Activated CD4-positive, alpha-beta T cell treated with anti-CD3 and anti-CD28 coated beads, Interleukin-10, Interleukin-2, amounts not matched to agents 100 ng/mL and 50 ng/mL, durations not matched to agents 16 hours and 8 hours (primary cell): ENCODE results near the gene CHMP6.
A peak's percentile ranks its signal among the peaks of the same experiment; 100 is the strongest.

Experiments
- DNase-seq: peaks from one replicate; pipeline ENCODE4 v3.0.0-alpha.2; 2020

The CHMP6 gene

DNA sequence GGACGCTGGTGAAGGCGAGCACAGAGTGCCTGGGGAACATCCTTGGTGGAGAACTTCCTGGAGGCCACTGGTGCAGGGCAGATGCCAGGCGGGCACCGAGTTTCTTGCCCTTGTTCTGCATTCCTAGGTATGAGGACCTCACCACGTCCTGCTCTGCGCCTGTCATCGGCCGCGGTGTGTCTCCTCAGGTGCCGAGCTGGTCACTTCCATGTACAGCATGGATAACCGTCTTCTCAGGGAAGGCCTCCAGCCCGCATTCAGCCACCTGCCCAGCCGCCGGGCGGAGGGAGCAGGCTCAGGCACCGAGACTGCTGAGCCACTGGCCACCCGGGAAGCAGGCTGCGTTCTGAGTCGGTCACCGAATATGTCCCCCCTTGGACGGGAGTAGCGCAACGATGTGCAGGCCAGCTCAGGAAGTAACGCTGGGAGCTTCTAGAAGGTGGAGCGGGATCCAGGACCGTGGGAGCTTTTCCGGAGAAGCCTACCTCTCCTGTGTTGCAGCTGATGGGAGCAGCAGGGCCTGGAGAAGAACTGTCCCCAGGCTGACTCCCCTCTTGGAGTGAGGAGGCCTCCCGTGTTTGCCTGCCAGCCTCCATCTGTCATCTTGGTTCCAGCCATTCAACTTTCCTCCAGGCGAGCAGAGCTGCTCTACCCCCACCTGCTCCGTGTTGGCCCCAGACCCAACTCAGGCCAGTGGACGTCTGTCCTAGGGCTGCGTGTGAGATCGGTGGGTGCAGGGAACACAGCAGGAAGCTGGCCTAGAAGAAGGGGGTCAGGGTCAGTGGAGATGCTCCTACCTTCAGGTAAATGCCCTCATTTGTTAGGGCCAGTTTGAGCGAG lies 41.2 kb downstream of the CHMP6 start:
- DNase-seq: no peak

DNA sequence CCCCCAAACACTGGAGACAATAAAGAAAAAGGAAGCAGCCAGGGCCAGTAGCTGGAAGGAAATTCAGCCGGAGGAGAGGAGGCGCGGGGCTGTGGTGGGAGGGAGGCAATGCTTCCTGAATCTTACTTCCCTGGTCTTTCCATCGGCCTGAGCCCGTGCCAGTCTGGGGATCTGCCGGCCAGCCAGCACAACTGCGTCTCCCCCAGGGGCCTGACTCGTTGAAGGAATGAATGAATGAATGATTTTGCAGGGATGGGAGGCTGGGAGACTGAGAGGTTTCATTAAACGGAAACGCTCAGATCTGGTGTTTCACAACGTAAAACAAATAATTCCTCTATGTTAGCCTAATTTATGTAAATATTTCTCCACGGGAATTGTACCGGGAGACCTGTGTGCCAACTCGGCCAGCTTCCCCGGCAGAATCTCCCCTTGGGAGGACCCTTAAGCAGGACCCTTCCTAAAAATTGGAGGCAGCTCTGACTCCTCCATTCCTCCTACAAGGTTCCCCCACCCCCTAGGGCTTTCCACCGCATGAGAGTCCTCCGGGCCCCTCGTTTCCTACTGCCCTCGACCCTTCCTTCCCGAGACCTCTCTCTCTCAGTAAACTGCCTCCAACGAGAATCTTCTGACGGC lies 42.0 kb downstream of the CHMP6 start:
- no peak for DNase-seq

DNA sequence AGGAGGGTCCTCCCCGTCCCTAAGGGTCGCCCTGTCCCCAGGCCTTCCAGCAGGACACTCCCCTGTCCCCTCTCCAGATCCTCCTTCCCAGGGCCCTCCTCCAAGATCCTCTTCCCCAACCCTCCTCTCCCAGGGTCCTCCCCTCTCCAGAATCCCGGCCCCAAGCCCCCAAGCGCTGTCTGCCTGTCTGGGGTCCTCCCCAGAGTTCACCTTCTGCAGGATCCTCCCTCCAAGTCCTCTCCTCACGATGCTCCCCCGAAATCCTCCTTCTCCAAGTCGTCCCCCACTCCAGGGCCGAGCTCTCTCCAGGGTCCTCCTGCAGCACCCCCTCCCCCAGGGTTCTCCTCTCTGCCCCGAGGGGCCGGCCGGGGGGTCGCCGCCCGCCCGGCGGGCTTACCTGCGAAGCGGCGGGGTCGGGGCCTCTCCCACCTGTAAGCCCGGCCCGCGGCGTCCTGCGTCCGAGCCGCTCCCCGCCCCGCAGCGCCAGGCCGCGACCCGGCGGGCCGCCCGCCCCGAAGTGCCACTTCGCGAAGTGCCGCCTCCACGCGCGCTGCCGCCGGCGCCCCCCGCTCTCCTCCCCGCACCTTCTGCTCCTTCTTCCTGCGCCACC lies 42.6 kb downstream of the CHMP6 start:
- no peak for DNase-seq

DNA sequence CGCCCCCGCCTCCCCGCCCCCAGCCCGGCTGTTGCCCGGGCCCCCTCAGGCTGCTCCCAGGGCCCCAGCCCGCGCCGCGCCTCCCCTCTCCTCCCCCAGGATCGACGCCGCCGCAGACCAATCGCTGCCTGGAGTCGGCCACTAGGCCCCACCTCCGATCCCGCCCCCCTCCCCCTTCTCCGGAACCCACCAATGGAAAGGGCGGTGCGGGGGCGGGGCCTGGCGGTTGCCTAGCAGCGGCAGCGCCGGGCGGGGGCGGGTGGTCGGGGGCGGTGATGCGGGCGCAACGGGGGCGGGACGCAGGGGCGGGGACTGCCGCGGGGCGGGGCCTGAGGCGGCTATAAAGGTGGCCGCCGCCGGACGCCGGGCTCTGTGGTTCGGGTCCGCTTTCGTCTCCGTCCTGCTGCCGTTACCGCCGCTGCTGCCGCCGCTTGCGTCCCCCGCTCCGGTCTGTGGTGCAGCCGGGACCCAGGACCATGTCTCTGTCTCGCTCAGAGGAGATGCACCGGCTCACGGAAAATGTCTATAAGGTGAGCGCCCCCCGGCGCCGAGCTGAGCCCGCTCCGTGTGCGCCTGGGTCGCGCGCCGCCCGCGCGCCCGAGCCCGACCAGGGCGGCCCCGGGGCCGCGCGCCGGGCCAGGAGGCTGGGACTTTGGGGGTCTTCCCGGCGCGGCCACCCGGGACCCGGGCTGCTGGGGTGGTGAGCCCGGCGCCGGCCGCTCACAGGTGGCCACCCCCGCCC lies 43.3 kb downstream of the CHMP6 start, which contains the start of gene BAIAP2:
BAIAP2 (plus strand) TSS at position 373 of the 742 bp plus-strand sequence; CDS start at position 477, 104 bp downstream.
- DNase-seq: peak; percentile 96

DNA sequence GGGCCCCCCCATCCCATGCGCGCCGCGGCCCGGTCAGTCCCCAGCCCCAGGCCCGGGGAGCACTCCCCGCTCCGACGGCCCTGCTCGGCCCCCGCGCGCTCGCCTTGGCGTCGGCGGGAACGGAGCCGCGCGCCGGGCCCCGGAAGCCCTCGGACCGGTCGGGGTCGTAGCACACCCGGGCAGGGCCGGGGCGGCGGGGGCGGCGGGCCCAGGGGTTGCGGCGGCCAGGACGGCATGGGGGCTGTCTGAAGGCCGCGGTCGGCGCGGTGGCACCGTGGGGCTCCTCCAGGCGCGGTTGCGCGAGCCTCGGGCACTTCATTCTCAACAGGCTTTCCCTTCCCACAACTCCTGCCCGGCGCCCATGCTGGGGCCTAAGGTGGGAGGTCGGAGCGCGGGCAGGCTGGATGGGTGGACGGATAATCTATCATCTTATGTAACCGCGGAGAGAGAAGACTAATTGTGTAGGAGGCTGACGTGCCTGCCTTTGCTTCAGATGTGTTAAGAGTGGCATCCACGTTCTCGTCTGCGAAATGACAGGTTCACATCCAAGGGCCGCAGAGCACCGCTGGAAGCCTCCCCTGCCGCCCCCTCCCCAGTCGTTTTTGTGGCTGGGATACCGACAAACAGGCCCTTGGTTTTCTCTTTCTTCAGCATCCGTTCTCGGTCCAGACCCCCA lies 44.0 kb downstream of the CHMP6 start:
- no peak for DNase-seq

DNA sequence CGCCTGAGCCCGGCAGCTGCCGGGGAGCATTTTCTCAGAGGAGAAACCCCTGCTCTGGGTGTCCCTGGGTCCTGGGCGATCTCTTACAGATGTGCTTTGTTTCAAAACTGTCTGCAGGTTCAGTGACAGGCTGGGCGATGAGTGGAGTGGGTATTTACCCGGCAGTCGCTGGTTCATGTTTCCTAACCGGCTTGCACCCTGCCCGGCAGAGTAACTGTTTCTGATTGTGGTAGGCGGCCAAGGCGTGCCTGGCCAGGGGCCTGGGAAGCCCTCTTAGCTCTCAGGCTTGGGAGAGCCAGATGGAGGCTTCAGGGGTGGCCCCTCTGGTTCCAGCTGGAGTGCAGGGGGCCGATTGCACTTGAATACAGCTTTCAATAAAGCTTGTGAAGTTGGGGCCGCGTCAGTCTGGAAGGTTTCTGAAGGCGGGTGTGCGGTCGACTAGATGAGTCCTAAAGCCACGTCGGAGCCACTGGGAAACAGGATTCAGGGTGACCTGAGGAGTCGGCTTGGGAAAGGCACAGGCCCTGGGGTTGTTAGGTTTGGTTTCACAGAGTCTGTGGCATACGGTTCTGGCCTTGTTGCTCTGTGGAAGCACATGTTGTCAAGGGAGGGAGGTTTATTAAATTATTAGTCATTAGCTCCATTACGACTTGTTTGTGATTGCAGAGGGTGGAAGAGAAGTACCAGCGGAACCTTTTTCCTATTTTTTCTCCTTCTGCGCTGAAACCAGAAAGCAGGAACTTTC lies 44.7 kb downstream of the CHMP6 start:
- no peak for DNase-seq

DNA sequence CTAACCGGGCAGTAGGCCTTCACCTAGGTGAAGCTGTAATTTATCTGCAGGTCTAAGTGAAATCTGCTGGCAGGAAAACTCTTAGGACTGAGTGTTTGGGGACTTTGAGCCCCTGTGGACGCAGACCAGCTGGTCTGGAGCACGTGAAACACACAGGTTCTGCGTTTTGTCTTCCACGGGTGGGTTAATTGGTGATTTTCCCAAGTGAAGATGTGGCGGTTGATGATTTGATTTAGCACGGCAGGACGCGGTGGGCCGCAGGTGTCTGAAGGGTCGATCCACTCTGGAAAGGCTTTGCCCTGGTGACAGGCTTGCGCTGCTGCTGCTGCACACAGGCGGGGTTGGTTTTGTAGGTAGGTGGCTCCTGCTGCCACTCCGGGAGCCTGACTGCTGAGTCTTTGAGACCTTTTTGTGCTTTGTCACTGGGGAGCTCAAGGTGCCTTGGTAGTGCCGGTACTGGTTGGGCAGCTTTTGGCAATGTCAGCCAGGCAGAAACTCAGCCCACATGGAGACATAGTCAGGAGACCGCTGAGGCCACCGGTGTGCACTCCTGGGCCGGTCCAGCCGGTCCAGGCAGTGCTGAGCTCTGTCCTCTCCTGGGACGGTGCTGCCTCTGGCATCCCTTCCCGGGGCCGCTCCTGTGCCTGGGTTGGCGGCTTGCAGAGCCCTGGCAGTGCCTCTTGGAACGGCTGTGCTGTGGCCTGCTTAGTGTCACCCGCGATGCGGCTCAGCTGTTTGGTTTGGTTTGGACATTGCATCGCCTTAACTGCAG lies 45.6 kb downstream of the CHMP6 start:
- DNase-seq: no peak

DNA sequence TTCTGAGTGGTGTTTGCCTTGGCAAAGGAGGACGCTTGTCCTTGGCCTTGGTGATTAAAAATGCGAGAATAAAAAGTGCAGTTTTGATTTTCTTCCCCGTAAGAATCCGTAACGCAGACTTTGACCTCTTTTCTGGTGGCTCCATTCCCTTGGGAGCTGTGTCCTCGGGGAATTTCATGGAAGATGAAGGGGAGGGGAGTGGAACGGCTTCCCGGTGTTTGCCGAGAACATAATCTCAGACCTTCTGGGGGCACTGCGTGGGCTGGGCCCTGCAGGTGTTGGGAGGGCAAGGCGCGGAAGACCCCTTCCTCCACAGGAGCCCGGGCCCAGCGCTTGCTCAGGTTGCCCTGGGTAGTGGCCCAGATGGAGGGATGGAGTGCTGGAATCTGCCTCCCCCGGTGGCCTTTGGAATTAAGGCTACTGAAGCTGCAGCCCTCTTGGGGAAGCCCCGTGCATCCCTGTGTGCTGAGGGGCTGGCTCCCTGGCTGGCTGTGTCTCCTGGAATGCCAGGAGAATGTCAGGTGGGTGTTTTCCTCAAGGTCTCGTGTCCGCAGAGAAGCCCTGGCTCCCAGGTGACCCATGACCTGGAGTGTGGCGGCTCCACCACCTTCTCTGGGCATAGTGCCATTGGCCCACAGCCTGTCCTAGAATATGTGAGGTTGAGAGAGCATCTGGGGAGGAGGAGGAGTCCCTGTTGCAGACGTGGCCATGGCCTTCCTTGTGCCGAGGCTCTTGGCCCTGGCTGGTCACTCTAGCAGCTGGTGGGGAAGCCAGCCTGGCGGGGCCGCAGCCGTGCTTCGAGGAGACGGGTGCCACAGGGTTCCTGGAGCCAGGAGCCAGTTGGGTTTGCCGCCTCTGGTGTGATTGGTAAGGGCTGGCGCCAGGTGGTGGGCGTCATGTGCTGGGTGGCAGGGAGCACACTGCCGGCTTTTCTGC lies 46.4 kb downstream of the CHMP6 start:
- DNase-seq: no peak

DNA sequence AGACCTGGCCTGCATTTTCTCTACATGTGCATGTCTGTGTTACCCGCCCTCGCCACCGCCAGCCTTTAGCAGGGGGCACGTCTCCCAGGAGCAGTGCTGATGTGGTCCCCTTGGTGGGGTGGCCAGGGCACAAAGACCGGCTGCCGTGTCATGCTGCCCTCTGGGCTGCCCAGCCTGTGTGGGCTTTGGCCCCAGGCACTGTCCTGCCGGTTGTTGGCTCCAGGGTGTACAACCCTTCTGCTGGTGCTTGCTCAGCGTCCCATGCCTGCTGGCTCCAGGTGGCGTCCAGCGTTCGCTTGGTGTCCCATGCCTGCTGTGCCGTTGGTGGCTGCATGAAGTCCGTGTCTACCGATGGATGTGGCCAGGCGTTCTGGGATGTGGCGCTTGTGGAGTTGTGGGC lies 47.5 kb downstream of the CHMP6 start:
- no peak for DNase-seq

DNA sequence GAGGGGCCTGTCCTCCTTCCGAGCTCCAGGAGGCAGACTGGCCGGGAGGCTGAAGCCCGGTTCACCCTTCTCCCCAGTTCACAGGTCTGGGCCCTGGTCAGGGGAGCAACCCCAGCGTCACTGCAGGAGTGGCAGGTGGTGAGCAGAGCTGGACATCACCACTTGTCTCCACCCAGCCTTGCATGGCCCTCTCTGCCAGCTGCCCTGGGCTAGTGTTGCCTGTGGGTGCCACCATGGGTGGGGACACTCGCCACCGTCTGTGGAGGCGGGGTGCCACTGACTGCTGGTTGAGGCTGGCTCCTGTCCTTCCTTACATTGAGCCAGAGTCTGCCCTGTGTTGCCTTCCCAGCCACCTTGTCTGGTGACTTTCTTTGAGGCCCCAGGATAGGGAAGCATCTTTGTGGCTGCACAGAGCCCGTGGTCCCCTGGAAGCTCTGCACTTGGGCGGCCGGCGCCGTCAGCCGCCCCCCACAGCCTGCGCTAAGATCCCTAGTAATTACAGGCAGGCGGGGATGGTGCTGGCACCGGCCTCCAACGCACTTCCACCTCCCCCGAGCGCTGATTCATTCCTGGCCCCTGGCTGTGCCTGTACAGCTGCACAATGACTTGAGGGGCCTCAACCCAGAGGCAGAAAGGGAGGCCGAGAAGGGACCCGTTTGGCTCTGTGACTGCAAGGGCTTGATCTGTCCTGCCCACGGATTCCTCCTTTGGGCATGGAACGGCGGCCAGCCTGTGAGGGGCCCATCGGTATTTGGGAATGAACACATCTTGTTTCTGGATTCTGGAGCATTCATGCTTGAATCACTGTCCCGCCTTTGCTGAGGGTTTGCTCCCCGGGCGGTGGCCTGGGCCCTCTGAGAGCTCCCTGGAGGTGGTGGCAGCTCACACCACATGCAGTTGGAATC lies 48.5 kb downstream of the CHMP6 start:
- DNase-seq: no peak

DNA sequence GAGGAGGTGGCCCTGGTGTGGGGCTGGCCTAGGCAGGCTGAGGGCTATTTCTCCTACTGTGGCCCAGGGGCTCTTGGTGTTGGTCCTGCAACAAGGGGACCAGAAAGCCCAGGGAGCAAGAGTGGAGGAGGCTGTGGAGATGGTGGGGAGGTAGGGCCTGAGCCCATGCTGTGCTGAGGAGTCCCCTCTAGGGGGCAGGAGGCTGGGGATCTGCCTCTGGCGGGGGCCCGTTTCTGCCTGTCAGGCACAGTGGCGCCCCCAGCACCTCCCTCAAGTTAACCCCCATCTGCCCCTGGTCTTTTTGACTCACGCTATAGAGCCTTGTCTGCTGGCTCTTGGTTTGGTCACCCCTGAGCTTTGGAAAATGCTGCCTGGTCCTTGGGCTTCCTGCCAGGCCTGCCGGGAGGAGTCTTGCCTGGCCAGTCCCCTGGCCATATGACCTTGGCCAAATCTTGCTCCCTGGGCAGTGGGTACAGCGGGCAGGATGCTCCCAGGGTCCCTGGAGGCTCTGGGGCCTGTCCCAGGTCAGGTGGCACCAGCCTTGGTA lies 49.2 kb downstream of the CHMP6 start:
- DNase-seq: peak; percentile 48

DNA sequence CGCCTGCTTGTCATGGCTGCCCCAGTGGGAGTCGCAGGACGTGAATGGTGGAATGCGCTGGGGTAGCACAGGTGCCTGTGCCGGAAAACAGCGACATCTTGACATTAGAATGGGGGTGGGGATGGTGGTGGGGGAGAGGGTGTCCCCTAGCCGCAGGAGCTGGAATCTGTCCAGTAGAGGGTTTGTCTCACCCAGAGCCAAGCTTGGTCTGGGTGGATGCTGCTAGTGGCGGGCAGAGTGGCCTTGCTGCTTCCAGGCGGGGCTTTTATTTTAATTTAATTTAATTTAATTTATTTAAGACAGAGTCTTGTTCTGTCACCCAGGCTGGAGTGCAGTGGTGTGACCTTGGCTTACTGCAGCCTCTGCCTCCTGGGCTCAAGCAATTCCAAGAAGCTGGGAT lies 51.0 kb downstream of the CHMP6 start:
- DNase-seq: no peak

DNA sequence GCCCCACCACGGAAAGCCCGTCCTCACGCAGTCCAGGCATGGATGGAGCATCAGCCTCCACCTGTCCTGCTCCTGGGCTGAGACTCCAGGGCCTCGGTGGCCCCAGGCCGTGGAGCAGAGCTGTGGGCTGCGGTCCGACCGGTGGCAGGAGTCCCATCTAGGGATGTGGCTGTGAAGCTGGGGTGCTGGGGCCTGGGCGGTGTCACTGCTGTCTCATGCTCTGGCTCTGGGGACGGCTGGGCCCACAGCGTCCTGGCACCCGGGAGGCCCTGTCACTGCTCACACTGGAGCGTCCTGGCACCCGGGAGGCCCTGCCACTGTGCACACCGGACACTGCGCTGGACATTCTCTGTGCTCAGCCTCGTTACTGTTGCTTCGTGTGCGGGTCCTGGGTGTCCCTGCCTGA lies 51.7 kb downstream of the CHMP6 start:
- DNase-seq: no peak

DNA sequence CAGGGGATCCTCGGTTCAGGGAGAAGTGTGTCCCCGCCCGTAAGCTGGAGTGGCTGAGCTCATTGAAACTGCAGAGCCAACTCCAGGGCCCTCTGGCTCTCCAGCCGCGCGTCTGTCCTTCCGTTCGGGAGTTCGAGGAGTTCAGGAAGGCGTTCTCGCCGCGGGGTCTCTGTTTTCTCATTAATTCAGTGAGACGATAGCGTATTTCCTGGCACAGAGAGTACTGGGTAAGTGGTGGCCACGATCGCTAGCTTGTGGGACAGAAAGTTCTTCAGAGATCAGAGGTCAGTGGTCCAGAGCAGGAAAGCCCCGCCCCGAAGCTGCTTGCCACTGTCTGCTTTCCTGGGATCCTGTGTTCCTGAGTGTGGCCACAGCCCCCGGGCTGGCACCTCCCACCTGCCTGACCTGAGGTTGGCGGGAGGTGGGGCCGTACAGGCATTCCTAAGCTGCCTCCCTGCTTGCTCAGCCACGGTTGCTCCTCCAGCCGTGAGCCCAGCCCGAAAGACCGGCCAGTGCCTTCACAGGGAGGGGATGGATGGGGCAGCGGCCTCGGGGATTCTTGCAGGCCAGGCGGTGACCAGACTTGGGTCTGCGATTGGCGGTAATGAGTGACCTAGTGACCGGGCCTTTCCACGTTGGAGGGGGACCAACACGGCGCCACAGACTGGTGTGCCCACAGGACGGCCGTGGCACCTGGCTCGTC lies 52.2 kb downstream of the CHMP6 start:
- DNase-seq: no peak

DNA sequence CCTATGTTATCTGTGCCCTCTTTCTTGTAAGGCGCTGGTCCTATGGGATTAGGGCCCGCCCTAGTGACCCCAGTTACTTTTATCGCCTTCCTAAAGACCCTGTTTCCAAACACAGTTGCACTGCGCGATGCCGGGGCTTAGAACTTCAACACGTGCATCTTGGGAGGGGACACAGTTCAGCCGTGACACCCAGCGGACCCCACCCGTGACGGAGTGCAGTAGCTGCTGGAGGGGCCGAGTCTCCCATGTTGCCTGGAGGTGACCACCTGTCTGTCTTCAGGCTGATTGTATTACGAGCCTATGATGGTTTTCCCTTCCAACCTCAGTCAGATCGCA lies 52.8 kb downstream of the CHMP6 start:
- no peak for DNase-seq

DNA sequence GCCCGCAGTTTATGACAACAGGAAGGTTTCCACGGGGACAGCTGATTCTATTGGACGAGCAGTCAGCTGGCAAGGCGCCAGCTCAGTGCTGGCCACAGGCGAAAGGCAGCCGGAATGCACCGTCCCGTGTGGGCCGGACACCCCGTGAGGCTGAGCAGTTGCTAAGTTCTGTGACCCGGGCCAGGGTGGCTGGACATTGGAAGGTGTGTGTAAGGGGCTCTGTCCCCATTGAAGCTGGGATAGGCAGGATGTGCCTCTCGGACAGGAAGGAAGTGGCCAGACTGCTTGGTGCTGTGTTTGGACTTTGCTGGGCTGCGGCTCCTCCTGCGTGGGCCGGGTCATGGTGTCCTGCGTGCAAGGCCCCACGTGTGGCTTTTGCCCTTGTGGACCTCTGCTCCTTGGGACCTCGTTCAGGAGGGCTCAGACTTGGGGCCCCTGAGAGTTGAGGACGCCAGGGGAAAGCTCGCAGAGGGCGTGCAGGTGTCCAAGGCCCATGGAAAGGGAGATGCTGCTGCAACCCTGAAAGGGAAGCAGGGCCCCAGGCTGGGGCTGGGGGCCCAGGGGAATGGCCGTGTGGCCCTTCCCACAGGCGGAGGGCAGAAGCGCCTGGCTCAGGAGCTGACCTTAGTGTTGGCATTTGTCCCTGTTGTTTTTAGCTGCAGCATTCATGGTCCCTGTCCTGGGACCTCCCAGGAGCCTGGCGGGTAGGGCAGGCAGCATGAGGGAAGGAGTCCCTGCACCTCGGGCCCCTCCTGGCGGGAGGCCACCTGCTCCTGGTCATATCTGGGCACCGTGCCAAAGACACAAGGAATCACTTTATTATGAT lies 53.3 kb downstream of the CHMP6 start:
- DNase-seq: no peak

DNA sequence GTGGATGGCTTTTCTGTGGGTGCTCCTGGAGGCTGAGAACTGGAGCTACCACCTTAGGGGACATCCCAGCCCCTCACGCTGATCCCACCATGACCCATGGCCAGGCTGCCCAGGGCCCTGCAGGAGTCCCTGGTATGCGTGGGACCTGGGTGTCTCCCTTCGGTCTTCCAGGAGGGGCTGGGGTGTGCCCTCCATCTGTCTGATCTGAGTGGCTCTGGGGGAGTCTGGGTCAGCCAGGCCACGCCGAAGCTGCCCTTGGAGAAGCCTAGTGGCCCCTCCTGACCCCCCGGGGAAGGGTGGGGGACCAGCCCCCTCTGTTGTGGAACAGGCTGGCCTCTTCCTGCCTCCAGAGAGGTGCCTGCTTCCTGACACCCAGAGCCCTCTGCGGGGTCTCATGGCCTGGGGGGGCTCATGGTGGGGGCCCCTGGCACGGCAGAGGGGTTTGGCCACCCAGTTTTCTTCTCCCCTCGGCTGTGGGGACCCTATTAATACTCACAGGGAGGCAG lies 54.0 kb downstream of the CHMP6 start:
- no peak for DNase-seq
